Stimulated activated CD4-positive, alpha-beta T cell treated with anti-CD3 and anti-CD28 coated beads, Interleukin-2, amount 100 ng/mL, for 24 hours (primary cell): ENCODE results near the gene ACSS2.
"Not testable (repeated sequence)": the region's sequence is repeated elsewhere in the genome, so short reads cannot be mapped to it uniquely, and the experiment has no call there.

Experiments used
- DNase-seq, 2 donors: peaks; one replicate each; pipeline ENCODE4 v3.0.0-alpha.2; 2020

ACSS2 gene

DNA sequence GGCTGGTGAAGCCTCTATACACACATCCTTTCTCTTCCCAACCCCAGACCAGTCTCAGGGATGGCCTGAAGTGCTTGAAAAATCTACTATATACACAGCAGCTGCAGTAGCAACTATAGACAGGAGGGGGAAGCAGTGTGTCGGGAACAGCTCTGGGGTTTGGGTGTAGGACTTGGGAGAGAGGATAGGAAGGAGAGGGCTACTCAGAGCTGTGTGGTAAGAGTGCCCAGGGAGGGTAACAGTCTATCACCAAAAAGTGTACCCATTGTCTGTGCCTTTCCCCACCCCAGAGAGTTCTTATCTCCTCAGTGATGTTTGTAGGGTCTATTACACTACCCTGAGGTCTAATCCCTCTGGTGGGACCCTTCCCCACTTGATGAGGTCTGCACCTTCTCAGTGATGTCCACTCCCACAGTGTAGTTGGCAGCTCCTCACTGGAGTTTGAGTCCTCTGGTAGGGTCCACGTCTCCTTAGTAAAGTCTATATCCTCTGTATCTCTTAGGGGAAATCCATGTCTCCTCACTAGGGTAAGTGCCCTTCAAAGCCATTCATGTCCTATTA lies 2.2 kb upstream of the ACSS2 start:
- peak; percentile 61 to 68 for DNase-seq

DNA sequence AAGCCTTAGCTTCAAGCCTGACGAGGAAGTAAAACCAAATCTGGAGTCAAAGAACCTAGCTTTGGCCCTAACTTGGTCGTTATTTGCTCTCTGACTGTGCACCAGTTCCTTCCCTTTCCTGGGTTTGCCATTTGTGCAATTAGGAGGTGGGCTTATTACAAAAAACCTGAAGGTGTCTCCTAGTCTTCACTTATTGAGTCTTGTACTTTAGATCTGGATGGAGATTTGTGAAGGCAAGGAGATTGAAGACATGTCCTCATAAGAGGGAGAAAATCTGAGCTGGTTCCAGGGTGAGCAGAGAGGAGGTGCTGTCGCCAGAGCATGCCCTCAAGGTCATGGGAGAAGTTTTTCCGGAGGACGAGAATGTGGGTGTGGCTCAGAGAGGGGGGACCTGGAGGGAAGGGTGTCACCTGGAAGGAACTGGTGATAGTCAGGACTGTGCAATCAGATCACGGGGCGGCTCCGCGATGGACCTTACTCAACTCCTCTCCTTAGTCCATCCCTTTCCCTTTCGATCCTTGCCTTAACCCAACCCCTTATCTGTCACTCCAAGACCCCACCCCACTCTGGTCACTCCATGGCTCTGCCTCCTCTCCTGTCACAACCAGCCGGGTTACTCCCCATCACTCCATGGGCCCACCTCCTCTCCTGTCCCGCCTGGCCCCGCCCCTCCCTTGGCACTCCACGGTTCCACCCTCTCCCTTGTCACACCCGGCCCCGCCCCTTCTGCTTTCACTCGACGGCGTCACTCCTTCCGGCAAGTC lies 588 bp upstream of the ACSS2 start:
- DNase-seq = peak; percentile 97 to 98

DNA sequence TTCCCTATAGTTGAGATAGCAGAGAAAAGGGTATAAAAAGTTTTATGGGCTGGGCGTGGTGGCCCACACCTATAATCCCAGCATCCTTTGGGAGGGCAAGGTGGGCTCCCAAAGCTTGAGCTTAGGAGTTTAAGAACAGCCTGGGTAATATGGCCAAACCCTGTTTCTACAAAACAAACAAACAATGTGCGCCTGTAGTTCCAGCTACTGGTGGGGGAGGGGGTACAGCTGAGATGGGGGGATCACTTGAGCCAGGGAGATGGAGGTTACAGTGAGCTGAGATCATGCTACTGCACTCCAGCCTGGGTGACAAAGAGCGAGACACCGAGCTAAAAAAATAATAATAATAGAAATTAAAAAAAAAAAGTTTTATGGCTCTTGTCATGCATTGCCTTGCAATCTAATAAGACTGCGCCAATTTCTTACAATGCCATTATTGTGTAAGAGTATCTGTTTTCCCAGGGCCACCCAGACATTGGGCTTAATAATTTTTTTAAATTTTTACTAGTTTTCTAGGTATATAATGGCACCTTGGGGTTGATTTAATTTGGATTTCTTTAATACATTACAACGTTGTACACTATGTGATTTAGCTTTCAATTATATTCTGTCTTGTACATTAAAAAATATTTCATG lies 3.9 kb downstream of the ACSS2 start:
- DNase-seq = no peak

DNA sequence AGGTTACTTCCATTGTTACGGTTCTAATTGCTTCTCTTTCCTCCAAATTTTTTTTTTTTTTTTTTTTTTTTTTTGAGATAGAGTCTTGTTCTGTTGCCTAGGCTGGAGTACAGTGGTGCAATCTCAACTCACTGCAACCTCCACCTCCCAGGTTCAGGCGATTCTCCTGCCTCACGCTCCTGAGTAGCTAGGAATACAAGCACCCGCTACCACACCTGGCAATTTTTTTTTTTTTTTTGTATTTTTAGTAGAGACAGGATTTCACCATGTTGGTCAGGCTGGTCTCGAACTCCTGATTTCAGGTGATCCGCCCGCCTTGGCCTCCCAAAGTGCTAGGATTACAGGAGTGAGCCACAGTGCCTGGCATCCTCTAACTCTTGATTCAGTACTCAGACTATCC lies 4.6 kb downstream of the ACSS2 start:
- DNase-seq = not testable (repeated sequence)

DNA sequence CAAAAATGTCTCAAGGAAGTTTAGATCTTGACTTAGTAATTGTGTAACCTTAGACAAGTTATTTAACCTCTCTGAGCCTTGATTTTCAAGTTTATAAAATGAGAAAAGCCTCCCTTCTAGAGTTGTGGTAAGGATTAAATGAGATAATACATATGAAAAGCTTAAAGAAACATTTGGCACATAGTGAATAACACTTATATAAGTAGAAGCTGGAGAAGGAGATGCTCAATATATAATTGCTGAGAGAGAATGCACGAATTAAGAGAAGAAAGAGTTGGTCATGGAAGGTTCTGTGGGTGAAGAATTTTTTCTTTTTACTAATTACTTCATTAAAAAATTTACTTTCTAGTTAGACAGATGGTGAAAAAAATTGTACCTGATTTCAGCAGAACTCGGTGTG lies 5.3 kb downstream of the ACSS2 start:
- no peak for DNase-seq

DNA sequence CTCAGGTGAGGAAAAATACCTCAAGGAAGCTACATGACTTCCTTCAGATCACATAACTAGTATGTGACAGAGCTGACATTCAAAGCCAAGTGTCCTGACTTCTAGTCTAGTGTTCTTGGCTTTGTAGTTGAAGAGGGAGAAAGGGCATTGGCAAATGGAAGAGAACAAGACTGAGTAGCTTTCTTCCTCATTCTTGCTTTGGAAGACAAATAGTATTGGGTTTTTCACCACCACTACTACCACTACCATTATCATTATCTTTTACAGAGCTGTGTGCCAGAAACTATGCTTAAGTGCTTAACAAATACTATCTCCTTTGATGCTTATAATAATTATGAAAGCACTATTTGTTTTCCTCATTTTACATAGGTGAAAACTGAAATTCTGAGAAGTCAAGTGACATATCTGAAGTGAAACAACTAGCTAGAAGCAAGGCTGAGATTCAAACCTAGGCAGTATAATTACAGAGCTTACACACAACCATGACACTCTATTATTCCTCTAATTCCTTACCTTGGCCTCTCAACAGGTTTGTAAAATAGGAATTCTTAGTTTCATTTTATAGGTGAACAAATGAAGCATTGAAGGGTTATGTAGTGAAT lies 6.8 kb downstream of the ACSS2 start:
- no peak for DNase-seq

DNA sequence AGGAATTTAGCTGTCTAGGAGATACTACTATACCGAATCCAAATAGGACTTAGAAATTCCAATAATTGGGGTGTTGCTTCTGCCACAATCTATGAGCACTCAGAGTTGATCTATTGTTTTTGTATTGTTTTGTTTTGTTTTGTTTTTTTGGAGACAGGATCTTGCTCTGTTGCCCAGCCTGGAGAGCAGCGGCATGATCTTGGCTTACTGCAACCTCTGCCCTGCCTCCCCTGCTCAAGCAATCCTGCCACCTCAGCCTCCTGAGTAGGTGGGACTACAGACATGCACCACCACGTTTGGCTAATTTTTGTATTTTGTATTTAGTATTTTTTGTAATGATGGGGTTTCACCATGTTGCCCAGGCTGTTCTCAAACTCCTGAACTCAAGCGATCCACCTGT lies 7.4 kb downstream of the ACSS2 start:
- DNase-seq = no peak

DNA sequence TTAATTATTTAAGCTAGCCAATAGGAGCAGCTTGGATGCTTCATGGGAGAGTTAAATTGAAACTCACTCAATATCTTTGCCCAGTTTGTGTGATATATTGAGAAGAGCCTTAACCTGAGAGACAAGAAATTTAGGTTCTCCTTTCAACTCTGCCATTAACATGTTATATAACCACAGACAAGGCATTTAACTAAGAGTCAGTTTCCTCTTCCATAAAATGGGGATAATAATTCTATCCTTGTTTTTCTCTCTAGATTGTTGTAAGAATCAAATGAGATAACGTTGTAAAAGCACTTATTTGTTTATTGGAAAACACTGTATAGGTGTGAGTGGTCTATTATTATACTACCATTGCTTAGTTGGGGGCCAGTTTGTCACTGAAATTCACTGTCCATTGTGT lies 7.8 kb downstream of the ACSS2 start:
- DNase-seq = no peak

DNA sequence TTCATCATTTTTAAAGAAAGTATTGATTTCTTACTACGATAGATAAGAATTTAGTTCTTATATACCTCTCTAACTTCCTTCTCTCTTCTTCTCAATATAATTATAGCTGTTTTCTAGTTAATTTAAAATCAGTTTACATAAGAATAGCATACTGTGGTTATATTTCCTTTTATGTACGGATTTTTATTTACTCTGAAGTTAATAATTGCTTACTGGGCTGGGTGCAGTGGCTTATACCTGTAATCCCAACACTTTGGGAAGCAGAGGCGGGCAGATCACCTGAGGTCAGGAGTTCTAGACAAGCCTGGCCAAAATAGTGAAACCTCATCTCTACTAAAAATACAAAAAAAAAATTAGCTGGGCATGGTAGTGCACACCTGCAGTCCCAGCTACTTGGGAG lies 9.7 kb downstream of the ACSS2 start:
- DNase-seq = no peak

DNA sequence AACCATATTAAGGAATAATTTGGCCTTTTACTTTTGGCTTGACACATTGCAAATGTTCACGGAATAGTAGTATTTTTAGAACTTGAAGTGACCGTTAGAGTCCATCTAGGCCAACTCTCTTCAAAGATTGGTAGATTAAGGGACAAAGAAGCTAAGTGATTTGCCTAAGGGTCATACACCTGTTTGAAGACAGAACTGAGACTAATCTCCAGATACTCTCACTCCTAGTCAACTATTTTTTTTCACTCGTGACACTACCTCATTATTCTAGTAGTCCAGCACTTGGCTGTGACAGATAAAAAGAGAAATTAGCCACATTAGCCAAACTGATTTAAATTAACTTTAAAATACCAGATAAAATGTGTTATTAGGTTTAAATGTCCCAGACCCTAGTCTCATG lies 10.6 kb downstream of the ACSS2 start:
- DNase-seq = no peak

DNA sequence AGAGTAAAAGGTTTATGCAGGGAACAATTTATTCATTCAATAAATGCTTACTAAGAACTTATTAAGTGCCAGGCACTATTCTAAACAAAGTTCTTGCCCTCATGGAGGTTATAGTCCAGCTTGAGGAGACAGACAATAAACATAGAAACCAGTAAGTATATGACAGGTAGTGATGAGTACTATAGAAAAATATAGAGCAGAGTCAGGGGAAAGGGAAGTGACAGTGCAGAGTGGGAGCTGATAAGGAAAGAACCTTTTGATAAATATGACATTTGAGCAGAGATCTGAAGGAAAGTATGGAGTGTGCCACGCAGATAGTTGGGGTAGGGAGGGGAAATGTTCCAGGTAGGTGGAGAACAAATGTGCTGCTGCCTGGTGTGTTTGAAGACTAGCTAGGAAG lies 12.1 kb downstream of the ACSS2 start:
- no peak for DNase-seq

DNA sequence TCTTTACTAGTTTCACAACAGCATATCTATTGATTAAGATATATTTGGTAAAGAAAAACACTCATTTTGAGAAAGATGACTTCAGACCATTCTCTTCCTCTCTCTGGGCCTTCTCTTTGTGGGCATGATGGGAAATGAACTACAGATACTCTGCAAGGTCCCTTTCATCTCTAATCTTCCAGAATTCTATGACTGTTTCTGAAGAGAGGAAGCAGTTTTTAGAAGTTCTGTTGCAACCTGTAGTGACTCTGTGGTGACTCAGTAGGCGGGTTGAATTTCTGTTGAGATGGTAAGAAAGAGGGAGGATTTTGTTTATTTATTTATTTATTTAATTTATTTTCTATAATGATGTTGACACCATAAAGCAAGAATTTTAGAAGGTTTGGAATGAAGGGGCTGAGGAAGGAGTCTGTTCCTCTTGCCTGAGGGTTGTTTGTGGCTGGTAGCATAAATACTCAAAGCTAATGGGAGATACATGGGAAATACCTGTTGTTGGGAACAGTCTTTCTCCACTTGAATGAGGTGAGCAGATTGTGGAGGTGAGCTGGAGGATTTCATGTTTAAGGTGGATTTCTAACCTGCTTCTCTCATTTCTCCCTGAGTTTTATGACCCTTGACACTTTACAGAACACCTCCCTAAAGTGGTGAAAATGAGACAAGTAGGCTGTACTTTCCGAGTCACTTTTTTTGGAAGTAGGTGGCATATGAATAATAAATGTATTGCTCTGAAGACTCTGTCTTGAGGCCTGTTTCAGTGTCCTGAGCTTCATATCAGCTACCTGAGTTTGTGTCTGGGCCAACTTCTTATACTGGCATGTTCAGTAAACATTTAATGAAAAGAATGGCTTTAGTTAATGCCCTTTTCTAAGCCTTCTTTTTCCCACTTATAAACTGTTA lies 15.0 kb downstream of the ACSS2 start:
- peak; percentile 10 to 29 for DNase-seq

DNA sequence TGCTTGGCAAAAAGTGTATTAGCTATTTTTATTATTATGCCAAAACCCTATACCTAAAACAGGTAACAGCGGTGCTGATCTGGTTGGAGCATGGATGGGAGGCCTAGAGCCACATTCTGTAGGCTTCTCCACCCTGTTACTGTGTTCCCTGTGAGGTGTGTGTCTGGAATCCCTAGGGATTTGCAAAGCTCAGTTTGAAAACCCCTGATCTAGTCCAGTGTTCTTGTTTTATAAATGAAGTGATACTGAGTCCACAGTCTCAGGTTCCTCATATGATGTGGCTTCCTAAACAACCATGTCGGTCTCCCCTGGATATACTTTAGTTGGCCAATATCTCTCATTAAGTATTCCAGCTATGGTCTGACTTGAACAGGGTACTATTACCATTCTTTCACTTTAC lies 16.3 kb downstream of the ACSS2 start:
- no peak for DNase-seq

DNA sequence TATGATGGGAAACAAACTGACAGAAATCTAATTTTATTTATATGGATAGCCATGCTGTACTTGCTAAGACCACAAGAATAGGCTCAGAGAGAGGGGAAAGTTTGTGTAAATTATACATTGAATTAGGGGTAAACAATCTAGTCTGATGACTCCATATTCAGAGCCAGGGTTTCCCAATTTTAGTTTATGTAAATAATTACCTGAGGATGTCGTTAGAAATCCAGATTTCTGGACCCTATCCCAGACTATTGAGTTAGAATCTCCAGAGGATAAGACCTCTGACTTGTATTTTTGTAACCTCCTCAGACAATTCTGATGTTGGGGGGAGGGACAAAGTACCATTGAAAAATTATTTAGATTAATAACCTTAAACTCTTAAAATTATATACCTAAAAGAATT lies 18.3 kb downstream of the ACSS2 start:
- no peak for DNase-seq

DNA sequence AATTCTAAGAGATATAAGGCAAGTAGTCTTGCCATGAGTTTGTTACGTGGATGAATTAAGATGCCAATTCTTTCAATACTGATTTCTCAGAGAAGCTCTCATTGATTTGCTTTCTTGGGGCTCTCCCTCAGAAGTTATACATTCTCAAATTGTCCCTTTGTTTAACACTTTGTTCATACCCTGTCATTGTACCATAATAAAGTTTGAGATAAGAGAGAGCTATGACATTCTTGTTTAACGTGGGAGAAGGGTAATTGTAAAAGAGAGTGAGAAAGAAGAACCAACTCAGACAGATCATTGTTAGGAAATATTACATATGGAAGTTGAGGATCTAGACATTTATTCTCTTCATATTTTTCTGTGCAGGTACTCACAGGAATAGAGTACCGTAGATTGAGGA lies 19.1 kb downstream of the ACSS2 start:
- DNase-seq = no peak

DNA sequence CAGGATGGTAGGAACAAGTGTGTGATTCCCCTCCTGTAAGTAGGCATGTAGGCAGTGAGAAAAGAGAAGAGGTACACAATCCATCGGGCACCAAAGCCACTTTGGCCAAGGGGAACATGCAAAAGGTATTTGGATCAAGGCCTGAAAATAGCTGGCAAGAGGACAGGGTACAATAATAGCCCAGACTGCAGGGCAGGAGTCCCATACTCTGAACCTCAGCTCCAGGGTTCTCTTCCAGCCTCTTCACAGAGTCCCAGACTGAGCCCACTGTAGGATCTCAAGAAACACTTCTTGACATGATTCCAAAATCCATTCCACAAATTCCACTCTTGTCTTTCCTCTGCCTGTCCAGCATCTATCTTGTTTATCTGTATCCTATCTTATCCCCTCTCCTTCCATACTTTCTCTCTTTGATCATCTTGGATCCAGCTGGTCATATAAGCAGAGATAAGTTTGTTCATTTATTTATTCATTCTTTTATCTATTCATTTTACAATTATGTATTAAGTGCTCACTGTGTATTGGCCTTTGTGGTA lies 19.7 kb downstream of the ACSS2 start:
- DNase-seq = no peak

DNA sequence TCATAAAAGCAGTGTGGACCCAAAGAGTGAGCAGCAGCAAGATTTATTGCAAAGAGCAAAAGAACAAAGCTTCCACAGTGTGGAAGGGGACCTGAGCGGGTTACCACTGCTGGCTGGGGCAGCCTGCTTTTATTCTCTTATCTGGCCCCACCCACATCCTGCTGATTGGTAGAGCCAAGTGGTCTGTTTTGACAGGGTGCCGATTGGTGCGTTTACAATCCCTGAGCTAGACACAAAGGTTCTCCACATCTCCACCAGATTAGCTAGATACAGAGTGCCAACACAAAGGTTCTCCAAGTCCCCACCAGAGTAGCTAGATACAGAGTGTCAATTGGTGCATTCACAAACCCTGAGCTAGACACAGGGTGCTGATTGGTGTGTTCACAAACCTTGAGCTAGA lies 21.7 kb downstream of the ACSS2 start:
- DNase-seq = not testable (repeated sequence)

DNA sequence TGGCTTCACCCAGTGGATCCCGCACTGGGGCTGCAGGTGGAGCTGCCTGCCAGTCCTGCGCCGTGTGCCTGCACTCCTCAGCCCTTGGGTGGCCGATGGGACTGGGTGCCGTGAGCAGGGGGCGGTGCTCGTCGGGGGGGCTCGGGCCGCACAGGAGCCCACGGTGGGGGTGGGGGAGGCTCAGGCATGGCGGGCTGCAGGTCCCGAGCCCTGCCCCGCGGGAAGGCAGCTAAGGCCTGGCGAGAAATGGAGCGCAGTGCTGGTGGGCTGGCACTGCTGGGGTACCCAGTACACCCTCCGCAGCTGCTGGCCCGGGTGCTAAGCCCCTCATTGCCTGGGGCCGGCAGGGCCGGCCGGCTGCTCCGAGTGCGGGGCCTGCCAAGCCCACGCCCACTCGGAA lies 22.3 kb downstream of the ACSS2 start:
- not testable (repeated sequence) for DNase-seq

DNA sequence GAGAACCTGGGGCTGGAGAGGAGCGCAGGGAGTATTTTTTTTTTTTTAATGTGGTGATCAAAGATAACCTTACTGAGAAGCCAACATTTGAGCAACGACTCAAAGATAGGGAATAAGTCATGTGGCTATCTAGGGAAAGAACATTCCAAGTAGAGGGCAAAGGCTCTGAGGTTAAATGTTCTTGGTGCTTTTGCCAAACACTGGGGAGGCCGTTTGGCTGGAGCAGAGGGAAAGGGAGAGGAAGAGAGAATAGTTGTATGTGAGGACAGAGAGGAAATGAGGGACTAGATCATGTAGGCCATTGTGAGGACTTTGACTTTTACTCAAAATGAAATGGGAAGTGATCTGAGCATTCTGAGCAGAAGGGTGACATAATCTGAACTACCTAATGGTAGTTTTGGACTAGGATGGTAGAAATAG lies 27.8 kb downstream of the ACSS2 start:
- no peak for DNase-seq

DNA sequence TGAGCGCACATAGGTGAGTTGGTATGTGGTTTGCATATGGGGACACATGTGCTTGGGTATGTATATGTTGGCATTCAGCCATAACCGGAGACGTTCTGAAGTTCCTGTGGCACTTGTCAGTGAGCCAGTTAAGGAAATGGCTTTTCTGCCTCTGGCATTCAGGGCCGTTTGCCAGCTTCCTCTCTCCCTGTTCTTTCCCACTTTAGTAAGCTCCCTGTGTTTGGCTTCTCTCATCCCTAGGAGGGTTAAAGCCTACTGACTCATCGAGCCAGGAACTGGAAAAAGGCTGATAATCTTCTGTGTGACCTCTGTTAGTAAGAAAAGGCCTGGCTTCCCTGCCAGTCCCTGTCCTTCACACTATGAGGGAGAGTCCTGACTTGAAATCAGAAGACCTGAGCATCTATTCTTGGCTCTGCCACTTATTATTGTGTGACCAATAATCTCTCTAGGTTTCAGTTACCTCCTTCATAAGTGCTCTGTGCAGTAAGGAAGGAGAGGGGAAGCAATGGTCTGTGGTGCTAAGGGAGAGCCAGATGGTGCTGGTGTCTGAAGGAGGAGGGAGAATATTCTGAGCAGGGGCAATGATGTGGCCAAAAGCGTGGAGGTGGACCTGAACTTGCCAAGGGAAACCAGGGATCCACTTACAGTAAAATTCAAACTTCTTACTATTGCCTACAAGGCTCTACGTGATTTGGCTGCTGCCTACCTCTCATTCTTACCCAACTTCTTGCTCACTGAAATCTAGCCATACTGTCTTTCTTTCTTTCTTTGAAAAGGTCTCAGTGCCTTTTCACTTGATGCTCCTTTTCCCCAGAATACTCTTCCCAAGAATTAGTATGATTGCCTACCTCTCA lies 31.4 kb downstream of the ACSS2 start:
- no peak for DNase-seq

DNA sequence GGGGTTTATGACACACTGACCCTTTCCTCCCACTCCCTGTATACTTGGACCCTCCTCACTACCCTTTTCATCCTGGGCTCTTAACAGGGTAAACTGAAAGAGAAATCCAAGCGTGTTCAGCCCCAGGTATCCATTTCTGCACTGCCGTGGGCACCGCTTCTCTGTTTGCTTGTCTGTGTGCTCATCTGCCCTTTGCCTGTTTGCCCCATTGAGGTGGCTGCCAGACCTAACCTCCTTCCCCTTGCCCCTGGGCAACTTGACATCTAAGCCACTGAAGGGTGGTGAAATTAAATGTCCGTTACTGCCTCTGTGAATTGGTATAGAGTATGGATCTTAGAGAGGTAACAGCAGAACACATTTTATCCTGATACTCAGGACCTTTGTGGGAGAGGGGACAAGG lies 38.7 kb downstream of the ACSS2 start:
- DNase-seq = no peak
